Measurements from ENCODE around the gene WNT7A.

The WNT7A gene

DNA sequence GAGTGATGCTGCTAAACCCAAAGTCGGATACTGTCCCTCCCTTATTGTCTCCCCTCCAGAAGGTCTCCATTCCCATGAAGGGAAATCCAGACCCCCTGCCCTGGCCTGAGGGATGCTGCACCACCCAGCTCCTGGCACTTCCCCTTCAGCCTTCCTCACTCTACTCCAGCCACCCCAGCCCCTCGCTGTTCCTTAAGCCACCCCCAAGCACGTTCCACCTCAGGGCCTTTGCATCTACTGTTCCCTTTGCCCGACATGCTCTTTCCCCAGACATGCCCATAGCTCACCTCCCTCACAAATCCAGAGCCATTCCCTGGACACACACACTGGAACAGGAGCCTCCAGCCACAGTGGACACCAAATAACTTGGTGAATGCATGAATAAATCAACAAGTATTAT is 8.1 kb downstream of the WNT7A start:
- TF ChIP-seq, protein P1, sequence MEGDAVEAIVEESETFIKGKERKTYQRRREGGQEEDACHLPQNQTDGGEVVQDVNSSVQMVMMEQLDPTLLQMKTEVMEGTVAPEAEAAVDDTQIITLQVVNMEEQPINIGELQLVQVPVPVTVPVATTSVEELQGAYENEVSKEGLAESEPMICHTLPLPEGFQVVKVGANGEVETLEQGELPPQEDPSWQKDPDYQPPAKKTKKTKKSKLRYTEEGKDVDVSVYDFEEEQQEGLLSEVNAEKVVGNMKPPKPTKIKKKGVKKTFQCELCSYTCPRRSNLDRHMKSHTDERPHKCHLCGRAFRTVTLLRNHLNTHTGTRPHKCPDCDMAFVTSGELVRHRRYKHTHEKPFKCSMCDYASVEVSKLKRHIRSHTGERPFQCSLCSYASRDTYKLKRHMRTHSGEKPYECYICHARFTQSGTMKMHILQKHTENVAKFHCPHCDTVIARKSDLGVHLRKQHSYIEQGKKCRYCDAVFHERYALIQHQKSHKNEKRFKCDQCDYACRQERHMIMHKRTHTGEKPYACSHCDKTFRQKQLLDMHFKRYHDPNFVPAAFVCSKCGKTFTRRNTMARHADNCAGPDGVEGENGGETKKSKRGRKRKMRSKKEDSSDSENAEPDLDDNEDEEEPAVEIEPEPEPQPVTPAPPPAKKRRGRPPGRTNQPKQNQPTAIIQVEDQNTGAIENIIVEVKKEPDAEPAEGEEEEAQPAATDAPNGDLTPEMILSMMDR (IDR thresholded peaks at IDR 0.05; ENCODE audit: low read depth, low read length), result no peak
- no peak overlapping the region for H3K4me3 ChIP-seq (replicated peaks in 1 of 2; ENCODE audit: low read depth in 2 of 2, low read length in 2 of 2)
- DNase-seq (ENCODE audit: low read depth in 2 of 2), result no peak

DNA sequence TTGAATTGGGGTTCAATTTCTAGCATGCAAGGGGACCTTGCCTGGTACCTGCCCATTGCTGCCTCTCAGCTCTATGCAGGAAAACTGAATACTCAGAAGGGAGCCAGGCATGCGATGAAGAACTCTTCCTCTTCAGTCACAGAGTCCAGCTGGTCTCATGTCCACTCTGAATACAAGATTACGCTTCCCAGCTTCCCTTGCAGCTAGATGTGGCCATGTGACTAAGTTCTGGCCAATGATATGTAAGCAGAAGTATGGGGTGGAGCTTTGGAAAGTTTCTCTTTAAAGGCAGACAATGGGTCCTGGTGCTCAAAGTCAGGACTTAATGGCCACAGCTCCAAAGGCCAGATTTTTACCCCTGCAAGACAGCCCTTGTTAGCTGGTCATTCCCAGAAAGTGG is 9.0 kb downstream of the WNT7A start:
- no peak for DNase-seq (ENCODE audit: low read depth in 2 of 2)
- TF ChIP-seq, protein P1 (IDR thresholded peaks at IDR 0.05; ENCODE audit: low read depth, low read length), result no peak
- H3K4me3 ChIP-seq (replicated peaks in 1 of 2; ENCODE audit: low read depth in 2 of 2, low read length in 2 of 2), result no peak overlapping the region

DNA sequence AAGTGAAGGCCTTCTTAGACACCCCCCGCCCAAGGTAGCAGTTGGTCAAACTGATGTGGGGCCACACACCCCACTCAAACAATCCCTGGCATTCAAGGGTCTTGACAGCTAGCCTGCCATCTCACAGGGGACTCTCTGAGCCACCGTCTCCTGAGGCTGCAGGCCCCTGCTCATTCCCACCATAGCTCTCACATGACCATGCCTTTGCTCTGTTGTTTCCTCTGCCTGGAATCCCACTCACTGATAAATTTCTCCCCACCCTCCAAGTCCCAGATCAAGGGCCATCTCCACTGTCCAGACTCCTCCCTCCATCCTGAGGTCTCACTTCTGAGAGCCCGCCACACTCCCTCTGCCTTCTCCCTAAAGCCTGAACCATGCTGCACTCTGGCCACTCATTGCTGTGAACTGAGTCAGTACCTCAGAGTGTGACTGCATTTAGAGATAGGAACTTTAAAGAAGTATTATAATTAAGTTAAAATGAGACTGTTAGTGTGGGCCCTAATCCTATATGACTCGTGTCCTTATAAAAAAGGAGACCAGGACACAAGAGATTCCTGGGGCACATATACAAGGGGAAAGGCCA is 10.0 kb downstream of the WNT7A start:
- TF ChIP-seq, protein P1 (IDR thresholded peaks at IDR 0.05; ENCODE audit: low read depth, low read length), result no peak
- DNase-seq (ENCODE audit: low read depth in 2 of 2), result no peak

DNA sequence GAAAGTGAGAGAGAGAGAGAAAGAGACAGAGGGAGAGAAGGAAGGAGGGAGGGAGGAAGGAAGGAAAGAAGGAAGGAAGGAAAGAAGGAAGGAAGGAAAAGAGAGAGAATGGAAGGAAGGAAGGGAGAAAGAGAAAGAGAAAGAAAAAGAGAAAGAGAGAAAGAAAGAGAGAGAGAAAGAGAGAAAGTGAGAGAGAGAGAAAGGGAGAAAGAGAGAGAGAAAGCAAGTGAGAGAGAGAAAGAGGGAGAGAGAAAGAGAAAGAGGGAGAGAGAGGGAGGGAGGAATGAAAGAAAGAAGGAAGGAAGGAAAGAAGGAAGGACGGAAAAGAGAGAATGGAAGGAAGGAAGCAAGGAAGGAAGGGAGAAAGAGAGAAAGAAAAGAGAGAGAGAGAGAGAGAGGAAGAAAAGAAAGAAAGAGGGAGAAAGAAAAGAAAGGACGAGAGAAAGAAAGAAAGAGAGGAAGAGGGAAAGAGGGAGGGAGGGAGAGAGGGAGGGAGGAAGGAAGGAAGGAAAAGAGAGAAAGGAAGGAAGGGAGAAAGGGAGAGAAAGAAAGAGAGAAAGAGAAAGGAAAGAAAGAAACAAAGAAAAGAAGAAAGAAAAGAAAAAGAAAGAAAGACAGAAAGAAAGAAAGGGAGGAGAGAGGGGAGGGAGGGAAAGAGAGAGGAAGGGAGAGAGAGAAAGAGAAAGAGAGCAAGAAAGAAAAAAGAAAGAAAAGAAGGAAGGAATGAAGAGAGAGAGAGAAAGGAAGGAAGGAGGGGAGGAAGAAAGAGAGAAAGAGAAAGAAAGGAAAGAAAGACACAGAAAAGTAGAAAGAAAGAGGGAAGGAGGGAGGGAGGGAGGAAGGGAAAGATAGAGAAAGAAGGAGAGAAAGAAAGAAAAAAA is 10.8 kb downstream of the WNT7A start:
- no peak for DNase-seq (ENCODE audit: low read depth in 2 of 2)
- H3K4me3 ChIP-seq (replicated peaks in 1 of 2; ENCODE audit: low read depth in 2 of 2, low read length in 2 of 2), result no peak overlapping the region
- TF ChIP-seq, protein P1 (IDR thresholded peaks at IDR 0.05; ENCODE audit: low read depth, low read length), result no peak

More for the DNA sequence above, 10.0 kb downstream of the WNT7A start:
- no peak overlapping the region for H3K4me3 ChIP-seq (replicated peaks in 1 of 2; ENCODE audit: low read depth in 2 of 2, low read length in 2 of 2)

DNA sequence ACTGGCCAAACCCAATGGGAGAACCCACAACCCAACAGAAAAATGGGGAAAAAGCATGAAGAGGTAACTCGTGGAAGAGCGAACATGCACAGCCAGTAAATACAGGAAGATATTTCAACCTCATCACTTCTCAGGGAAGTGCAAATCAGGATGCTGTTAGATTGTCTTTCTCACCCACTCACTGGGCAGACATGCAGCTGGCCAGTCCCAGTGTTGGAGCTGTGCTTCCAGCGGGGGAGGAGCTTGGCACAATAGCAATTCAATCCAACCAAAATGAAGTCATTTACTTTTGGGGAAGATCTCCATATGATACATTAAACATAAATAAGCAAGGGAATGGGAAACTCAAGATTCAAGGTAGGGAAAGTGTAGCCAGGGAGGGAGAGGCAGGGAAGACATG is 12.1 kb downstream of the WNT7A start:
- no peak for DNase-seq (ENCODE audit: low read depth in 2 of 2)
- TF ChIP-seq, protein P1 (IDR thresholded peaks at IDR 0.05; ENCODE audit: low read depth, low read length), result no peak

DNA sequence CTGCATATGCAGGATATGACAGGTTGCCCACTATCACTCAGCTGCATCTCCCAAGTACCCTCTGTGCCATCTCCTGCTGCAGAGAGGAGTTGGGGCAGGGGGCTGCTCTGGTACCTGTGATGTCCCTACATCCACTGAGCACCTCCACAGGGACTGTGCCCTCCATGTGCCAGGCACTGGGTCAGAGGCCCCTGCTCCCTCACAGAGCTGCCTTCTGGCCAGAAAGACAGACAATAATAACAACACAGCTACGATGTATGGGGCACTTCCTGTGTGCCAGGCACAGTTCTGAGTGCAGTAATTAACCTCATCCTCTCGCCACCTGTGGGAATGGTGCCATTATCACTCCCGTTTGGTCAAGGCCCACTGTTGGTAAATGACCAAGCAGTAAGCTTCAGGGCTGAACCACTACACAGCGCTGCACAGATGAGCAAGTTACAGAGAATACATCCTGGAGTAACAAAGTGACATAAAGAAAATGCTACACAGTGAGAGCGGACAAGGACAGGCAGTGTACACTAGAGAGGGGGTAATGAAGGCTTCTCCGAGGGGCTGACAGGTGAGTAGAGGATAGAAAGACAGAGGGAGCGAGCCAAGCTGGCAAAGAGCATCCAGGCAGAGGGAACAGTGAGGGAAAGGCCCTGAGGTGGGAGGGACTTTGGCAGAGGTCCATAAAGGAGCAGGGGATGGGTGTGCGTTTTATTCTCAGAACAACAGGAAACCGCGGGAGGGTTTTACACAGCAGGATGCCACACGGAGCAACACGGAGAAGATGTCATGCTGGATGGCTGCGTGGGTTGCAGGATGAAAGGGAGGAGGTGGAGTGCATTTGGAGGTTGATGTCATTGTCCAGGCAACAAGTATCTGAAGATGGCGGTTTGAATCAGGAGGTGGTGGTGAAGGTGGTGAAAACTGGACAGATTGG is 13.6 kb downstream of the WNT7A start:
- no peak for DNase-seq (ENCODE audit: low read depth in 2 of 2)
- TF ChIP-seq, protein P1 (IDR thresholded peaks at IDR 0.05; ENCODE audit: low read depth, low read length), result no peak
- H3K4me3 ChIP-seq (replicated peaks in 1 of 2; ENCODE audit: low read depth in 2 of 2, low read length in 2 of 2), result no peak overlapping the region

More for the DNA sequence above, 12.1 kb downstream of the WNT7A start:
- H3K4me3 ChIP-seq (replicated peaks in 1 of 2; ENCODE audit: low read depth in 2 of 2, low read length in 2 of 2), result no peak overlapping the region

All from cardiac fibroblast (primary cell).